Large intestine (tissue), 3 donors: Measurements from ENCODE around the gene DENND5B. TPM values are rescaled to one million over a fixed set of nuclear protein-coding genes. Genes with fewer than 3 reads are reported as not detected.

Experiments used
- DNase-seq, 2 donors: peaks; one replicate each; pipeline versions ENCODE4 v3.0.0 to v3.0.0-alpha.2; 2013
- H3K27ac ChIP-seq: one replicate; pipeline ENCODE4 v1.5.1; 2013; ENCODE audit warnings: low read length
- H3K27me3 ChIP-seq: 2 replicates; pipeline ENCODE4 v1.6.1; 2013; ENCODE audit warnings: low read length; ENCODE audit not compliant: control insufficient read depth, insufficient read depth
- H3K36me3 ChIP-seq: 2 replicates; pipeline ENCODE4 v1.6.1; 2013; ENCODE audit warnings: low read length; ENCODE audit not compliant: control insufficient read depth, insufficient read depth
- H3K4me1 ChIP-seq: one replicate; pipeline ENCODE4 v1.6.1; 2013; ENCODE audit warnings: low read length; ENCODE audit not compliant: control insufficient read depth, insufficient read depth
- H3K4me3 ChIP-seq: one replicate; pipeline ENCODE4 v1.5.1; 2013; ENCODE audit warnings: low read length
- H3K9me3 ChIP-seq: one replicate; pipeline ENCODE4 v1.6.1; 2013; ENCODE audit warnings: mild to moderate bottlenecking, low read depth, low read length, moderate library complexity; ENCODE audit not compliant: control insufficient read depth
- WGBS: methylation state at CpG from one replicate; pipeline ENCODE4 v1.1.5; 2013; ENCODE audit warnings: low lambda C conversion rate; ENCODE audit not compliant: insufficient coverage; 5-methylcytosine and 5-hydroxymethylcytosine counted together
- polyA plus RNA-seq: library from polyadenylated mRNA; unstranded; fragments of 120-200 nt; gene quantifications from one replicate; pipeline ENCODE4 v1.2.1, GENCODE V29; 2013

The DENND5B gene
- polyA plus RNA-seq, 1 donor, result 32.3 TPM

DNA sequence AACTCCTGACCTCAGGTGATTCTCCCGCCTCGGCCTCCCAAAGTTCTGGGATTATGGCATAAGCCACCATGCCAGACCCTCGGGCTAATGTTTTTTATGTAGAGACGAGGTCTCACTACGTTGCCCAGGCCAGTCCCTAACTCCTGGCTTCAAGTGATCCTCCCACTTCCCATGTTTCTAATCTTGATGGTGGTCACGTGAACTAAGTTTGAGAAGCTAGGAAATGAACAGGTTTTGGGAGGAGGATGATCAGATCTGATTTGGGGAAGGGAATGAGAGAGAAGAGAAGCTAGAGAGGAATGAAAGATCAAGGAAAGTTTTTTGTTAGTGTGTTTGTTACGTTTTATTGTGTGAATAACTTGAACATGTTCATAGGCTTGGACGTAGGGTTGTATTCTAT, 247.8 kb downstream of the DENND5B start:
- H3K27me3 ChIP-seq, result no peaks in the 10 kb centered on the region
- no peak overlapping the region for H3K27ac ChIP-seq
- no peaks in the 10 kb centered on the region for H3K9me3 ChIP-seq
- 100% methylated on average over 1 of the region's 8 CpGs for WGBS
- peaks cover 6% of the 10 kb centered on the region for H3K4me1 ChIP-seq
- no peak overlapping the region for H3K4me3 ChIP-seq
- no peak for DNase-seq
- no peaks in the 10 kb centered on the region for H3K36me3 ChIP-seq

DNA sequence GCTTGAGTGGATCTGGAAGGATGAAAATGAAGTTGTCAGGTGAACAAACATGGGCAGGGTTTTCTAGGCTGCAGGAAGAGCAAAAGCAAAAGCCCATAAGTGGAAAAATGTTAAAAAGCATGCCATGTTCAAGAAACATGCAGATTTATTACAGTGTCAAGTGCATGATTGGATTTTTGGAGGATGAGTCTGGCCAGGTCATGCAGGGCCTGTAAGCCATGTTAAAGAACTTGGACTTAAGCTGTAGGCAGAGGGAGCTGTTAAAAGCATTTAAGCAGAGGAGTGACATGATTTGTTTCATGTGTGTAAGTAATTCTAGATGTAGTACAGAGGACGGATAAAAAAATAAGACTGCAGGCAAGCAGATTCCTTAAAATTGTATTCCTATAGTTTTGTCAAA, 248.7 kb downstream of the DENND5B start:
- H3K27ac ChIP-seq, result no peak overlapping the region
- DNase-seq, result no peak
- H3K4me3 ChIP-seq, result no peak overlapping the region
- no peaks in the 10 kb centered on the region for H3K9me3 ChIP-seq
- H3K27me3 ChIP-seq, result no peaks in the 10 kb centered on the region
- no peaks in the 10 kb centered on the region for H3K36me3 ChIP-seq
- 80% methylated on average over 1 of the region's 1 CpG for WGBS
- H3K4me1 ChIP-seq, result peaks cover 6% of the 10 kb centered on the region

DNA sequence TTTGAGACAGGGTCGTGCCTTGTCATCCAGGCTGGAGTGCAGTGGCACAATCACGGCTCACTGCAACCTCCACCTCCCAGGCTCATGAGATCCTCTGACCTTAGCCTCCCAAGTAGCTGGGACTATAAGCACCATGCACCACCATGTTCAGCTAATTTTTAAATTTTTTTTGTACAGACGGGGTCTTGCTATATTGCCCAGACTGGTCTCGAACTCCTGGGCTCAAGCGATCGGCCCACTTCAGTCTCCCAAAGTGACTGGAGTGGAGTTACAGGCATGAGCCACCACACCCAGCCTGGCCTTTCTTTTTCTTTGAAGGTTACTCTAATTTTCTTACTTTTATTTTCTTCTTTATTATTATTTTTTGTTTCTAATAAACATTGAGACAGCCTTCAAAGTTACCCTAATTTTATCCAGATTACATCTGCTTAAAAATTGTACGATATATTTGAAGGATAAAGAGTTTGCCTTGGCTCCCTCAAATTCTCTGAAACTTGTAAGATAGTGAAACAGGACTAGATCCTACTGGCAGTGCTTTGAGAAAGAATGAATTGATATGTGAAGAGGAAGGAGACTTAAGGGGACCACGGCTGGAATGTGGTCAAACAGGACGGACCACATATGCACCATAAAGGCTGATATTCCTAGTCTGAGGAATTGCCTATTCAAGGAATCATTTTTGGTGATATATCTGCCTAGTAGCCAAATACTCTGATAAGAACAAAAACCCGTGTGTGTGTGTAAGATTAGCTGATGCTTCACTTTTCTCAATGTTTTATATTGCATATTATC, 250.9 kb downstream of the DENND5B start:
- no peaks in the 10 kb centered on the region for H3K27me3 ChIP-seq
- H3K4me1 ChIP-seq, result peaks cover 6% of the 10 kb centered on the region
- peak in 1 of 2 donors; percentile 24 for DNase-seq
- no peaks in the 10 kb centered on the region for H3K9me3 ChIP-seq
- 67% methylated on average over 2 of the region's 10 CpGs for WGBS
- H3K27ac ChIP-seq, result no peak overlapping the region
- no peak overlapping the region for H3K4me3 ChIP-seq
- no peaks in the 10 kb centered on the region for H3K36me3 ChIP-seq

DNA sequence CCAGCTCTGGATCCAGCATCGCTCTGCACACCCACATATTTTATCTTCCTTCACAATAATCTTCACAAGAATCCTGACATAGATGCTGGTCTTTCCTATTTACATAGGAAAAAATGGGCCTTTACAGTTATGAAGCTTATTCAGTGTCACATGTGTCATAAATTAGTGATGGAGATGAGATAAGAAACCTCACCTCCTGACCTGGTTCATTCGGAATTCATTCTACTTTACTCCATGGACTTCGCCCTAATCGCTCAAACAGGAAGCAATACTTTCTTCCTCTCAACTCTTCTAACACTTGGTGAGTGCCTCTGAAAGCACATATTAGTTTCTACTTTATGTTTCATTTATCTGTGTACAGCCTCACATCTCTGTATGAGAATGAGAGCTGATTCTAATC, 253.0 kb downstream of the DENND5B start:
- DNase-seq, result peak; percentile 77 to 92

More for the DNA sequence above, 253.0 kb downstream of the DENND5B start:
- no peak overlapping the region for H3K4me3 ChIP-seq
- WGBS, result 17% methylated on average over 2 of the region's 4 CpGs
- no peaks in the 10 kb centered on the region for H3K27me3 ChIP-seq
- no peaks in the 10 kb centered on the region for H3K9me3 ChIP-seq
- peaks cover 6% of the 10 kb centered on the region for H3K4me1 ChIP-seq
- peak overlapping the region; percentile 68 for H3K27ac ChIP-seq
- no peaks in the 10 kb centered on the region for H3K36me3 ChIP-seq

Other genes starting within 250 kb of the DENND5B start
- gene ETFBKMT, start 68.6 kb upstream of the DENND5B start, polyA plus RNA-seq, result 4.1 TPM
- gene AMN1, start 137.9 kb upstream of the DENND5B start, polyA plus RNA-seq, result 10.7 TPM